Aorta (tissue), 5 donors: Measurements from ENCODE around the gene BCAN. TPM values are rescaled to one million over a fixed set of nuclear protein-coding genes. Genes with fewer than 3 reads are reported as not detected.

Experiments
- ATAC-seq: fragments of 200-7000 bp; cut with Tn5 transposase; one replicate; pipeline ENCODE4 v1.9.1; 2022; ENCODE audit warnings: moderate library complexity; ENCODE audit not compliant: low FRiP score
- DNase-seq, 2 donors: peaks; one replicate each; pipeline ENCODE4 v3.0.0-alpha.2; 2020
- H3K27ac ChIP-seq, 2 donors: one replicate each; pipeline ENCODE4 v1.5.1; 2013; ENCODE audit warnings: low read length in 2 of 2, mild to moderate bottlenecking in 2 of 2, moderate library complexity in 2 of 2, control low read depth in 1 of 2, inconsistent platforms in 1 of 2, low read depth in 1 of 2
- H3K27me3 ChIP-seq, 2 donors: one replicate each; pipeline ENCODE4 v1.6.1; 2013; ENCODE audit warnings: control low read depth in 1 of 2, low read length in 1 of 2, mild to moderate bottlenecking in 1 of 2, moderate library complexity in 1 of 2; ENCODE audit not compliant: insufficient read depth in 2 of 2, control insufficient read depth in 1 of 2
- H3K36me3 ChIP-seq, 2 donors: one replicate each; pipeline ENCODE4 v1.6.1; 2013; ENCODE audit warnings: control low read depth in 1 of 2, low read length in 1 of 2, mild to moderate bottlenecking in 1 of 2; ENCODE audit not compliant: insufficient read depth in 2 of 2, control insufficient read depth in 1 of 2
- H3K4me1 ChIP-seq, 2 donors: one replicate each; pipeline ENCODE4 v1.6.1; 2013; ENCODE audit warnings: low read length in 2 of 2, control low read depth in 1 of 2, mild to moderate bottlenecking in 1 of 2, moderate library complexity in 1 of 2; ENCODE audit not compliant: insufficient read depth in 2 of 2, control insufficient read depth in 1 of 2
- H3K4me3 ChIP-seq, 2 donors: one replicate each; pipeline ENCODE4 v1.5.1; 2013; ENCODE audit warnings: low read length in 2 of 2, control low read depth in 1 of 2, mild to moderate bottlenecking in 1 of 2
- H3K9me3 ChIP-seq: one replicate; pipeline ENCODE4 v1.6.1; 2013; ENCODE audit warnings: mild to moderate bottlenecking, low read length; ENCODE audit not compliant: control insufficient read depth
- WGBS, 2 donors: extraction: QIAGEN DNeasy Blood & Tissue Kit; methylation state at CpG; one replicate each; pipeline ENCODE4 v1.1.7; 2013; 5-methylcytosine and 5-hydroxymethylcytosine counted together
- intact Hi-C, 2 donors: fragments of 100-400 bp; cut with DNase I; formaldehyde crosslinking; loops; one replicate each; pipeline versions ENCODE4 v1.14.2 to v1.15.0; 2022
- polyA plus RNA-seq, 2 donors: library from polyadenylated mRNA; stranded (reverse); fragments of 200-250 nt; gene quantifications; one replicate each; pipeline ENCODE4 v1.2.3, GENCODE V29; 2013
- total RNA-seq, 2 donors: library from RNA; stranded (reverse); fragmentation: NEBNext Ultra II Directional; extraction: Animal tissue kit (Norgen Biotek cat#: 25700); gene quantifications; one replicate each; pipeline ENCODE4 v1.2.1, GENCODE V29; 2021
- donor health status: healthy with polysubstance abuse.
- donor health status: Bipolar disorder and iron deficiency.
- donor health status: DM: no; HTN: no; CAD: no.
- donor health status: DM: no; HTN: no; CAD: no.
- donor health status: DM: yes; HTN: yes; CAD: no.

Gene BCAN
- total and polyA plus RNA-seq, 4 donors, result 0.36 to 0.95 TPM; not detected in 2

DNA sequence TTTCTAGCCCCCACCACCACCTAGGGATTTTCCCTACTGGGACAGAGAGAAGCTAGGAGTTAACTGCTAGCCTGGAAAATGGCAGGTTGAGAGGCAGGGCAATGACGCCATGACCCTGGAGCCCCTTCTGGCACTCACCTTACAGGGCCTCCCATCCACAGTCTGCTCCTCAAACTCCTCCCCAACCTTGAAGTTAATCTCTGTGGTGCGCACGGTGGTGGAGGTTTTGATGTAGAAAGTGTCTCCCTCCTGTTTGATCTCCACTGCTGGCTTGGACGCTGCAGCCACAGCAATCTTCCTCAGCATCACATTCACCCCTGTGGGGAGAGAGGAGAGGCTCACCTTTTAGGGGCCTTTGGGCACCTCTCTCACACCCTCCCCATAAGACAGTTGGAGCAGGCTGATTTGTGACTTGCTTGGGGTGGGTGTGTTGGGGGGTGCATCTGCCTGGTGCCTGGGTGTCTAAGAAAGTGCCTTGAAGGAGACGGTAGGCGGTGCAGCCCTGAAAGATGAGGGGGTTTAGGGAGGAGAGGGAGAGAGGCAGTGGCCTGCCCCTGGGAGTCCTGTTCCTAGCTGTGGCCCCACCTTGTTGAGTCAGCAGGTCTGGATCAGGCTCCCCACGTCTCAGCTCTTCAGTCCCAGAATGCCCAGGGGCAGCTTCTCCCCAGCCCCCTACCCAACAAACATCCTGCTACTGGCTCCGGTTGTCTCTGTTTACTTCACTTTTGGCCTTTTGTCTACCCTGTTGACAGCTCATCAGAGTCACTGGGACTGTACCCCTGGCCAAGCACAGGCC, 59.0 kb downstream of the BCAN start:
- no peak for ATAC-seq
- no peak overlapping the region for H3K27ac ChIP-seq

DNA sequence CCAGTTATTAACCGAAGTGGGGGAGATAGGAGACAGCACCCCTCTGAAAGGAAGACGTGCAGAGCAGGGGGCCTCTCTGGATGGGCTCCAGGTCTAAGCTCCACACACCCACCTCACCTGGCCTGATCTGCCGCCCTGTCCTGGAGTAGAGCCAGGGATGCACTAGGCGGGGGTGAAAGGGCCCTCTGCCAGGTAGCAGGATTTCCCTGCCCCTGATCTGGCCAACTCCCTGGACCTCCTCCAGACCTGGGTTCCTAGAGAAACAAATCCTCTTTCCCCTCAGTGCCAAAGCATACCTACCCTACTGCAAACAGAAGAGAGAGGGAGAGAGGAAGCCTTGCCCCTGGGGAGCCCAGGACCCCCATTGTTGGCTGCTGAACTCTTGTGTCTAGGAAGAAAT, 61.4 kb downstream of the BCAN start:
- intact Hi-C loops, result no loop called here
- H3K4me1 ChIP-seq, result no peaks in the 10 kb centered on the region
- DNase-seq (no peak), ATAC-seq (no peak)
- 67 to 86% methylated on average over 4 of the region's 4 CpGs for WGBS, 2 donors
- no peak overlapping the region for H3K4me3 ChIP-seq
- no peaks in the 10 kb centered on the region for H3K27me3 ChIP-seq
- no peak overlapping the region for H3K27ac ChIP-seq
- H3K9me3 ChIP-seq, result no peaks in the 10 kb centered on the region
- no peaks in the 10 kb centered on the region for H3K36me3 ChIP-seq

More for the DNA sequence above, 59.0 kb downstream of the BCAN start:
- intact Hi-C loops, result no loop called here
- Histone ChIP-seq H3K4me3 (no peak overlapping the region), H3K36me3 (no peaks in the 10 kb centered on the region), H3K9me3 (no peaks in the 10 kb centered on the region), H3K27me3 (no peaks in the 10 kb centered on the region), H3K4me1 (no peaks in the 10 kb centered on the region)
- no peak for DNase-seq
- WGBS, 2 donors, result 83 to 87% methylated on average over 8 of the region's 8 CpGs

DNA sequence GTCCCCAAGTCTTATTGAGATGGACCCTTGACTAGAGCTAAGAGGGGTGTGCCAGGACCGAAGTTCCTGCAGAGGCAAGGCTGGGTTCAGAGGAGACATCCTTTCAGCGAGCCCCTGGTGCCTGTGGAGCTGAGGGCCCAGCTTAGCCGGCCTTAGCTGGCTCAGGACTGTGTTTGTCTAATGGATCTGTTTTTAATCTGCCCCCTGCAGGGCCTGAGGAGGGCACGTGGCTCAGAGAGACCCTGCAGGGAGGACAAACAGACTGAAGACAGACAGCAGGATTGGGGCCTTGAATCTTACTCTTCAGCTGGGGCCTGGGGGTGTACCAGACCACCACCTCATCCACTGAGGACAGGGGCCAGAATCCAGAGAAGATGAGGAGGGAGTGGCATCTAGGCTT, 61.8 kb downstream of the BCAN start:
- H3K27ac ChIP-seq, result no peak overlapping the region
- WGBS, 2 donors, result 50% methylated on average over 4 of the region's 4 CpGs
- DNase-seq, result no peak
- H3K9me3 ChIP-seq, result no peaks in the 10 kb centered on the region
- intact Hi-C loops, result no loop called here
- ATAC-seq, result no peak
- no peaks in the 10 kb centered on the region for H3K4me1 ChIP-seq
- no peaks in the 10 kb centered on the region for H3K27me3 ChIP-seq
- no peaks in the 10 kb centered on the region for H3K36me3 ChIP-seq
- no peak overlapping the region for H3K4me3 ChIP-seq

DNA sequence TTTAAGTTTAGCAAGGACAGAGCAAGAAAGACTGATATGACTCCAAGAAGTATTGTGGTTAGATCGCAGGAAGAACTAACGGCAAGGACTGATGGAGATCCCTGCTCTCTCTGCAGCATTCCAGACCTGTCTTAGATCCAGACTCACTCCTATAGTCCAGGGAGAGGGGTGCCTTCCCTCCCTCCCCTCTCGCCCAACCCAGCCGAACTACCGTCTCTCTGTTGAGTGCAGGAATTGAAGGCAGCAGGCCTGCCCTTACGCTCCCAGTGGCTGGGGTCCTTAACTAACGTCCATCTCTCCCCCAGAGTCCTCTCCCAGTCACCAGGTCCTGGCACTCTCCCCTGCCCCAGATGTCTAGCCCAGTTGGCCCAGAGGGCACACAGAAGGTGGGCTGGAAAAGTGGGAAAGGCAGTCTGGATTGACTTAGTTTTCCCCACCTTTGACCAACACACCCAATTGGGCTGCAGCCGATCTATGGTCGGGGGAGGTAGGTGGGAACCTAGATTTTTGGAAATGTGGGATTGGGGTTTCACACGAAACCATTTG, 62.3 kb downstream of the BCAN start:
- no peak overlapping the region for H3K4me3 ChIP-seq
- DNase-seq (no peak), ATAC-seq (no peak)
- intact Hi-C loops, result no loop called here
- no peak overlapping the region for H3K27ac ChIP-seq
- H3K9me3 ChIP-seq, result no peaks in the 10 kb centered on the region
- no peaks in the 10 kb centered on the region for H3K36me3 ChIP-seq
- WGBS, 2 donors, result 56 to 63% methylated on average over 10 of the region's 10 CpGs
- H3K4me1 ChIP-seq, result no peaks in the 10 kb centered on the region
- H3K27me3 ChIP-seq, result no peaks in the 10 kb centered on the region

DNA sequence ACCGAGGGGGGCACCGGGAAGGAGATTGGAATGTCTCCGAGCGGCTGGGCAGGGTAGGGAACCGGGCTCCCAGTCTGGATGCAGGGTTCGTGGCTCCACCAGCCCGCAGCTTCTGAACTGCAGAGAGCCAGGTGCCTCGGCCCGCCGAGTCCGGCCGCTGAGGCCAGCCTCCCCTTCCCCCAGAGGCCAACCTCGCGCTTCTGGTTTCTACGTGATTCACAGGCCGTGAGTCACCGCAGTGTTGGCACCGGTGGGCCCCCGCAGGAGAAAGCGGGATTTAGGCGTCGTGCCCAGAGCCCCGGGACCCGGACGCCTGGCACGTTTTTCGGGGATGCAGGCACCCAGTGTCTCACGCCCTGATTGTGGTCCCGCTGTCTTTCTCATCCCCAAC, 63.0 kb downstream of the BCAN start:
- intact Hi-C loops, result no loop called here
- DNase-seq (peak; percentile 83 to 95), ATAC-seq (peak; percentile 32)
- WGBS, 2 donors, result 0 to 1% methylated on average over 29 of the region's 29 CpGs
- Histone ChIP-seq H3K27ac (no peak overlapping the region), H3K36me3 (no peaks in the 10 kb centered on the region), H3K4me1 (no peaks in the 10 kb centered on the region), H3K27me3 (no peaks in the 10 kb centered on the region), H3K4me3 (no peak overlapping the region), H3K9me3 (no peaks in the 10 kb centered on the region)

DNA sequence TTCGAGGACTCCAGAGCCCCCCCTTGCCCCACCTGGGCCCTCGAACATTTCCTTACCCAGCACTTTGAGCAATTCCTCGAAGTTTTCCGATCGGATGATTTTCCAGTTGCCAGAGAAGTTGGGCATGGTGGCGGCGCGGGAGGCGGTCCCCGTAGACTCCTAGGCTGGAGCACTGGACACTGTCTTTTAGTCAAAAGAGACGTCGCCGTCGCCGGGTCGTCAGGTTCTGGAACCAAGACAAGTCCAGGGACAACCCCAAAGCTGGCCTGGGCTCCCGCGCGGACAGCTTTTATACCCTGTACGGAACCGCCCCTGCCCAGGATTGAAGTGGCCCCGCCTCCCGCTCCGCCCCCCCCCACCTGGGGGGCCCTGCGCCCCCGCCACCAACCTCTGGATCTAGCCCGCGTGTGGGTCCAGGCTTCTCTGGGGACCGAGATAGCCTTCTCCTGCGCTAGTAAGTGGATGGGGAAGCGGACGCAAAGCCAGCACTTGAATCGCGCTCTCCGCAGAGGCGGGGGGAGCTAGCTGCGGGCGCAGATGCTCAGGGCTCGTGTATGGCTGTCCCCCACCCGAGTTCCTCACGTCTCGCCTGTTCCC, 63.5 kb downstream of the BCAN start, which contains the start of gene CRABP2:
CRABP2 (minus strand) TSS at position 263 of the 597 bp plus-strand sequence; CDS start at position 126, 137 bp downstream.
- Histone ChIP-seq H3K27me3 (no peaks in the 10 kb centered on the region), H3K4me1 (no peaks in the 10 kb centered on the region), H3K9me3 (no peaks in the 10 kb centered on the region), H3K36me3 (no peaks in the 10 kb centered on the region), H3K4me3 (peak within 1 kb of the TSS; percentile 1 to 3), H3K27ac (peak within 1 kb of the TSS in 1 of 2 donors; percentile 26)
- WGBS, 2 donors, result 0 to 1% methylated on average over 42 of the region's 42 CpGs
- DNase-seq (peak; percentile 60 to 86), ATAC-seq (peak; percentile 23)
- intact Hi-C loops, result no loop called here

DNA sequence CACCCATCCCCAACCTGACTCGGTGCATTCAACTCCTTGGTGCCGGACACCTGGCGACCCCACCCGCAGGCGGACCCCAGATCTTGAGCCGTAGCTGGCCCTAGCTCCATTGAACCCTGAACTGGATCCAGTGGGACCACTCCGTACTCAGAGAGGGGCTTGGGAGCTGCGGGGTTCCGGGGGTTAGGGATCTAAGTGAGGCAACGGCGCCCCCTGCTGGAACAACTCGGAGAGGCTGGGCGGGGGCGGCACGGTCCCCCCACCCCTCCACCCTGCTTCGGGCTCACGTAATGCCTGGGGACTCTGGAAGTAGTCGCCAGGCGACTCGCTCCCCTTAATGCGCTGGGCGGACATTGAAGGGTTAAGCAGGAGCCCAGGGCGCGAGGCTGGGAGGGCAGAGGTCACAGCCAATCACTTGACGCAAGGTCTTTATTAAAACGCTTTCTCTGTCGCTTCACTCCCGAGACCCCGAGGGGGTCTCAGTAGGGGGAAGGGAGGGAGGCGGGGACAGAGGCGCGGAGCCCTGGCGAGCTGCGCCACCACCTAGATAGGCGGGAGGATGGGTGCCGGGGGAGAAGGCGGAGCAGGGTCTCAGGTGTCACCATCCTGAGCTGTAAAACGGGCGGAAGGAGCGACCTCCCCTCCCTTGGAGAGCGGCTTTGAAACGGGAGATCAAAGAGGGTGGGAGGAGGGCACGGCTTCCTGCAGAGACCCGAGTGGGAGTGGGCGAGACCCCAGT, 64.2 kb downstream of the BCAN start:
- intact Hi-C loops, result no loop called here
- DNase-seq, result peak; percentile 69 to 92
- peak overlapping the region in 1 of 2 donors; percentile 1 for H3K4me3 ChIP-seq
- H3K36me3 ChIP-seq, result no peaks in the 10 kb centered on the region
- no peaks in the 10 kb centered on the region for H3K4me1 ChIP-seq
- ATAC-seq, result peak; percentile 82
- peak overlapping the region in 1 of 2 donors; percentile 26 for H3K27ac ChIP-seq
- 1% methylated on average over 43 to 45 of the region's 45 CpGs for WGBS, 2 donors
- H3K9me3 ChIP-seq, result no peaks in the 10 kb centered on the region
- no peaks in the 10 kb centered on the region for H3K27me3 ChIP-seq

DNA sequence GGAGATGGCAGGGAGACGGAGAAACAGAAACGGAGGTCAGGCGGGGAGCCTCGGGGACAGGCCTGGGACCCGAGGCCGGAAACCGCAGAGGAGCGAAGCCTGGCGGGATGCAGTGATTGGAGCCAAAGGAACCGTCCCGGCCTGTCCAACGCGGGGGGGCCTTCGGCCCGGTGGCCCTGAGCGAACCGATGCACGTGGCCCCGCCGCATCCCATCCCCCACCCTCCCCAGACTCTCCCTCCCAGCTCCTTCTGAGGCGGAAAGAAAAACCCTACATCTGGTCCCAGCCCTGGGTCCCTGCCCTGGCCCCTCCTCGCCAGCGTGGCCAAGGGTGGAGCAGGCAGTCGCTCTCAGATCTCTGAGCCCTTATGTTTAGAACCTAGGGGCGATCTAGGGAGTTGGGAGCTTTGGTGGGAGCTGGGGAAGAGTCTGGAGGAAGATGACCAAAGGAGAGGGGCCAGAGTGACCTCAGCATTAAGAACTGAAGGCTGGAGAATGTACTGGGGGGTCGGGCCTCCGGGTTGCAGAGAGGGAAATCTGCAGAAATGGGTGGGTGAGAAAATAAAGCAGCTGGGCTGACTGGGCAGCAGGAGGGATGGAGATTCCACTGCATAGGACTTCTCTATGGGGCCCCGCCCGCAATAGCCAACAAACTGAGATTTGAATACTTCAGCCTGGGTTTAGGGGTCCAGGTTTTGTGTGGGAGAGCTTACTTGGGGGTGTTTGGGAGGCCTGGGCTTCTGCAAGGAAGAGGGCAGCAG, 64.9 kb downstream of the BCAN start:
- Histone ChIP-seq H3K4me1 (no peaks in the 10 kb centered on the region), H3K27ac (peak overlapping the region in 1 of 2 donors; percentile 26), H3K4me3 (peak overlapping the region in 1 of 2 donors; percentile 1), H3K36me3 (no peaks in the 10 kb centered on the region), H3K27me3 (no peaks in the 10 kb centered on the region), H3K9me3 (no peaks in the 10 kb centered on the region)
- WGBS, 2 donors, result 6 to 9% methylated on average over 28 to 29 of the region's 29 CpGs
- ATAC-seq (peak; percentile 69), DNase-seq (peak; percentile 80 to 88)
- intact Hi-C loops, result no loop called here
